ENCODE results near the gene SGCD.

DNA sequence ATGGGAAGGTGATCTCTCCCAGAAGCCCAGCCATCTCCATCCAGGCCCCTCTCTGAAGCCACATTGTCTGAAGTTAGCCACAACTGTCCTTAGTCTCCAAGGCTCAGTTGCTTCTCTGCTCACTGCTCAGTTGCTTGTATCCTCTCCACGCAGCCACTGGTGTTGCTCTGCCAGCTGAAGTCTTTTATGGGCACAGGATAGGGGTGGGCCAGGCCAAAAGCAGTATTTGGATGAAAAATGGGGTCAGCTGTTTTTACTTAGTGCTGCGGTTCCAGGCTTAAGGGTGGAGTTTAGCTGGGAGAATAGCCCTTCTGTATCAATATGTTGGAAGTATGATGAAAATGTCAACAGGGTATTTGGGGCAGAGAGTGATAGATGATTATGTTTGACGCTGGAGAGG lies 354.3 kb downstream of the SGCD start:
- TF ChIP-seq EP300 (IDR thresholded peaks at IDR 0.05; ENCODE audit: low read length) (no peak), PTRF (tag; IDR thresholded peaks at IDR 0.05) (no peak), MTA3 (IDR thresholded peaks at IDR 0.05; ENCODE audit: borderline replicate concordance) (no peak), POLR2AphosphoS5 (IDR thresholded peaks at IDR 0.05; ENCODE audit: control insufficient read depth, insufficient read depth, low read depth, low read length) (no peak), PHF20 (IDR thresholded peaks at IDR 0.05; ENCODE audit: partially characterized antibody) (no peak)
